ENCODE results near the gene LRP1-AS.

DNA sequence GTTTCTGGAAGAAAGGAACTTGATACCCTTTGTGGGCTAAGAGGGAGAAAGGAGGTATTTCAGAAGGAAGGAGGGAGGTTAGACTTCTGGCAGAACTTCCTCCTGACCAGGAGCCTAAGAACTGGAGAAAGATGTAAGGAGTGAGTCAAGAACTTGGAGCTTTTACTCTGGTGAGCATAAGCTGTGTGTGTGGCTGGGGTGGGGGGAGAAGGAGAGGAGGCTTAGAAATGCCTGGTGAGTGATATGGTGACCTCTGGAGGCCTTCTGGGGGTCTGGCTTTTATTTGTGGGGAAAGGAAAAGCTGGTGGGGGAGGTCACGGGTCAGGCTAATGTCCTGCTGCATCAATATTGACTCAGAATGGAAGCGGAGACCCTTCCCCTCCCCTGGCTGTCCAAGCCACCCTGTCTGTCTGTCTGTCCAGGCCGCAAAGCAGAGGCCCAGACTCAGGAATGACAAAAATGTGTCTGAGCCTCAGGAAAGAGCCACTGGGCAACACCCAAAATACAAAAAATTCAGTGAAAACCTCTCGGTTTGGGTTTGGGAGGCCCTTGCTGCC lies 14.3 kb downstream of the LRP1-AS start:
- no peak for TF ChIP-seq CTCF (IDR thresholded peaks at IDR 0.05; ENCODE audit: low read length)
- no peak for TF ChIP-seq EZH2 (optimal IDR thresholded peaks at IDR 0.05; ENCODE audit: low read depth, low read length)
- TF ChIP-seq EZH2phosphoT487 (IDR thresholded peaks at IDR 0.05; ENCODE audit: low read length), result no peak

Data from MM.1S (cell line).